ENCODE results near the gene NDOR1.
"Not testable (repeated sequence)": the region's sequence is repeated elsewhere in the genome, so short reads cannot be mapped to it uniquely, and the experiment has no call there.

Gene NDOR1

DNA sequence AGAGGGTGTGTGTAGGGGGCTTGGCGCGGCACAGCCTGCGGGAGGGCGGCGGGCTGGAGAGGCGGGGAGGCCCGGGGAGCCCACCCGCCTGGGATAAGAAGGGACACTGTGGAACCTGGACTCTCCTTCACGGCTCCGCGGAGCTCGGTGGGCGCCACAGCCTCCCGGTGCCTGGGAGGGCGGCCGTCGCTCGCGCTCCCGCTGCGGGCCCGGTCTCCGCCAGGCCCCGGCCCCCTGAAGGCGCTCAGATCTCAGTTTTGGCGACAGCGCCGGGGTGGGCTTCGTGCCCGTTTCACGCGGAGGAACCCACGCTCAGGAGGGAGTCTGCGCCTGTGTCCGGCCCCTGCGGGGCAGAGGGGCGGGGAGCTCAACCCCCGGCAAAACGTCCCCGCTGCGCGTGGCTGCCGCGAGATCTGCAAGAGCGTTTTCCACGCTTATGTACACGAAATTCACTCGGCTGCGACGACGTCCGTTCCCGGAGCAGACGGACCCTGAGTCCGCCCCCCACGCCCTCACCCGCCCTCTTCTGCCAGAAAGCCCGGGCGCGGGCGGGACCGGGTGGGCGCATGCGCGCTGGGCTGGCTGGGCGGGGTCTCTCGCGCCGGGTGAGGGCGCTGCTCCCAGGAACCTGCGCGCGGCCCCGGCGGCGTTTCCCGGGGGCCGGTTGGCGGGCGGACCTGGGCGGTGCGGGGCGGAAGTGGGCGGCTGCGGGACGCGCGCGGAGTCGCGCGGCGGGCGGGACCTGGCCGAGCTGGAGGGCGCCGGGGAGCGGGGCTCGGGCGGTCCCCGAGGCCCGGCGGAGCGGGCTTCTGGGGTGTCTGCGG is 49.3 kb downstream of the NDOR1 start, which contains the start of gene NELFB:
Gene NELFB, plus strand, starts transcription at position 704 of the 824 bp plus-strand sequence.
- in situ Hi-C loops (cut with HindIII; ENCODE audit: low sequenced_read_pairs) = no loop called here

DNA sequence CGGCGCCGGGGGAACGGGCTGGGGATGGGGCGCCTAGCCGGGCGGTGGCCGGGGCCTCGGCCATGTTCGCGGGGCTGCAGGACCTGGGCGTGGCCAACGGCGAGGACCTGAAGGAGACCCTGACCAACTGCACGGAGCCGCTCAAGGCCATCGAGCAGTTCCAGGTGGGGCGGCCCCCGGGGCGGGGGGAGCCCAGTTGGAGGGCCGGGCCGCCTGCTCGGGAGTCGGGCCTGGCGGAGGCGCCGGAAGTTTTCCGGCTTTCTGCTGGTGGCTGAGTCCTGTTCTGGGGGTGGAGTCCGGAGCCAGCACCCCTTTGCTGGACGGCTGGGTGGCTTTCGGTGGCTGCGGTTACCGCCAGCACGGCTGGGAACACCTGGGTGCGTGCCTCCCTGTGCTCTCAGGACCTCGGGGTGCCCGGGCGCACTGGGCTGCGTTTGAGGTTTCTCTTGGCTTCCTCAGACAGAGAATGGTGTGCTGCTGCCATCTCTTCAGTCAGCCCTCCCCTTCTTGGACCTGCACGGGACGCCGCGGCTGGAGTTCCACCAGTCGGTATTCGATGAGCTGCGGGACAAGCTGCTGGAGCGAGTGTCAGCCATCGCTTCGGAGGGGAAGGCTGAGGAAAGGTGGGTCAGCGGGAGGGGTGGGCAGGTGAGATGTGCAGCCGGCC is 50.1 kb downstream of the NDOR1 start:
- in situ Hi-C loops (cut with HindIII; ENCODE audit: low sequenced_read_pairs) = no loop called here

DNA sequence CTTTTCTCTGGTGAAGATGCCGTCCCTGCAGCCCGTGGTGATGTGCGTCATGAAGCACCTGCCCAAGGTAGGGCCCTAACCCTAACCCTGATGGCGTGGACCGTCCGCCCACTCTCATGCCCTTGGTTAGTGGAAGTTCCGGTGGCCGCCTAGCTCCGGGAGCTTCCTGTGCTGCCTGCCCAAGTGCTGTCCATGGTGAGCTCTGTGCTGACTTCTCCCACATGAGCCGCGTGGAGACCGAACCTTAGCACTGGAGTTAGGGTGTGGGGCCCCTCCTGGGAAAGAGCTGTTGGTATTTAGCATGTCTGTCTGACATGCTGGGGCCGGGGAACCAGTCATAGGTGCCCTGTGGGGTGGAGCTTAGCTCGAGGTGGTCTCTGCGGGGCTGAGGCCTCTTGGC is 50.9 kb downstream of the NDOR1 start:
- in situ Hi-C loops (cut with HindIII; ENCODE audit: low sequenced_read_pairs) = no loop called here

DNA sequence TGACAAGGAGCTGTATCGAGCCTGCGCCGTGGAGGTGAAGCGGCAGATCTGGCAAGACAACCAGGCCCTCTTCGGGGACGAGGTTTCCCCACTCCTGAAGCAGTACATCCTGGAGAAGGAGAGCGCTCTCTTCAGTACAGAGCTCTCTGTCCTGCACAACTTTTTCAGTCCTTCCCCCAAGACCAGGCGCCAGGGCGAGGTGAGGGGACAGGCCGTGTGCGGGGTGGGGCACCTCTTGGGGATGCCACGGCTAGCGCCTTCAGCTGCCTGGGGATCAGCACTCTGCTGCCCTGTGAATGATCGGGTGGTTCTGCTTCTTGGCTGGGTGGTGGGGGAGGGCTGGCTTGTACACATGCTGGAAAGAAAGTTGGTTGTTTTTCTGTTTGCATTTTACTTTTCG is 51.4 kb downstream of the NDOR1 start:
- in situ Hi-C loops (cut with HindIII; ENCODE audit: low sequenced_read_pairs) = no loop called here

DNA sequence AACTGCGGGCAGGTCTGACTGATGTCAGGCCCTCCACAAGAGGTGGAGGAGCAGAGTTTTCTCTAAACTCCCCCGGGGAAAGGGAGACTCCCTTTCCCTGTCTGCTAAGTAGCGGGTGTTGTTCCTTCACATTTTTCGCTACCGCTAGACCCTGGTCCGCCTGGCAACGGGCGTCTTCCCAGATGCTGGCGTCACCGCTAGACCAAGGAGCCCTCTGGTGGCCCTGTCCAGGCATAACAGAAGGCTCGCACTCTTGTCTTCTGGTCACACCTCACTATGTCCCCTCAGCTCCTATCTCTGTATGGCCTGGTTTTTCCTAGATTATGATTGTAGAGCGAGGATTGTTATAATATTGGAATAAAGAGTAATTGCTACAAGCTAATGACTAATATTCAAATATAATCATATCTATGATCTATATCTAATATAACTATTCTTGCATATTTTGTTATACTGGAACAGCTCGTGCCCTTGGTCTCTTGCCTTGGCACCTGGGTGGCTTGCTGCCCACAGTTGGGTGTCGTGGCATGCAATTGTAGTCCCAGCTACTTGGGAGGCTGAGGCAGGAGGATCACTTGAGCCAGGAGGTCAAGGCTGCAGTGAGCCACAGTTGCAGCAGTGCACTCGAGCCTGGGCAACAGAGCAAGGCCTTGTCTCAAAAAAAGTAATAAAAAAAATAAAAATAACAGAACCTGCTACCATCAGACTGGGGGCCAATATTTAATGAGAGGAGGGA is 56.8 kb downstream of the NDOR1 start:
- in situ Hi-C loops (cut with HindIII; ENCODE audit: low sequenced_read_pairs) = not testable (repeated sequence)

DNA sequence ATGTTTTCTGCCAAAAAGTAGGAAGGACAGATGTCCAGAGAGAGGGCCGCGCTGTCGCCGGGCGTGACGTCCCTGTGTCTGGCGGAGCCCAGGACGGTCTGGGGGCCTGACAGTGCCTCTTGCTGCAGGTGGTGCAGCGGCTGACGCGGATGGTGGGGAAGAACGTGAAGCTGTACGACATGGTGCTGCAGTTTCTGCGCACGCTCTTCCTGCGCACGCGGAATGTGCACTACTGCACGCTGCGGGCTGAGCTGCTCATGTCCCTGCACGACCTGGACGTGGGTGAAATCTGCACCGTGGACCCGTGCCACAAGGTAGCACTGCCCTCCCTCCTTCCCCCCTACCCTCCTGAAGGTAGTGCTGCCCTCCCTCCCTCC is 57.4 kb downstream of the NDOR1 start:
- in situ Hi-C loops (cut with HindIII; ENCODE audit: low sequenced_read_pairs) = no loop called here

DNA sequence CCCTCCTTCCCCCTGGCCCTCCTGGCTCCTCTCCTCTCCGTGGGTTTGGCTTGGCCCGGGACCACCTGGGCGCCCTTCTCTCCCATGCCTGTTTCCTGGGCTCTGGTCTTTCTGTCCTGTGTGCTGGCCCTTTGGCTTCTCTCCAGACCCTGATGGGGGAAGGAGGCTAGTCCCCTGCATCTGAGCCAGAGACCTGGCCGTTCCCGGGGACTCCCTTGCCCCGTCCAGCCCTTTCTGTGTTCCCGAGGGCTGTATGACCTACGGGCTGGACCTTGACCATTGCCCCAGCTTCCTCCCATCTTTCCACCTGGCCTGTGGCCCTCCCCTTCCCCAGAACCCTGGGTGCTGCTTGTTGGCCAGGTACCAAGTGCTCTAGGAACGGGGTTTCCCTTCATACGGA is 58.0 kb downstream of the NDOR1 start:
- in situ Hi-C loops (cut with HindIII; ENCODE audit: low sequenced_read_pairs) = no loop called here

DNA sequence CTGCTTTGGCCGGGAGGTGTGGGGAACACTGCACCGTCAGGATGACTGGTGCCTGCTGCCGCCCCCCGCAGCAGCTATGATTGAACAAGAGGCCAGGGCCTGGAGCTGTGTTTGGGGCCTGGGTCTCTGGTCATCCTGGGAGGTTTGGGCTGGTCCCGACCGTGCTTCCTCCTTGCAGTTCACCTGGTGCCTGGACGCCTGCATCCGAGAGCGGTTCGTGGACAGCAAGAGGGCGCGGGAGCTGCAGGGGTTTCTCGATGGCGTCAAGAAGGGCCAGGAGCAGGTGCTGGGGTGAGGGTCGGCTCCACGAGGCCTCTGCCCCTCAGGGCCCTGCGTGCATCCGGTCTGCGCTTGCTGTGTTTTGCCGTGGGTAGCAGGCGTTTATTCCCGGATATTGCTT is 58.6 kb downstream of the NDOR1 start:
- in situ Hi-C loops (cut with HindIII; ENCODE audit: low sequenced_read_pairs) = no loop called here

- in situ Hi-C loops (cut with HindIII; ENCODE audit: low sequenced_read_pairs) = no loop called here
Observed at GRCh38 chr9:137265496-137266161, 60.1 kb downstream of the NDOR1 start.

DNA sequence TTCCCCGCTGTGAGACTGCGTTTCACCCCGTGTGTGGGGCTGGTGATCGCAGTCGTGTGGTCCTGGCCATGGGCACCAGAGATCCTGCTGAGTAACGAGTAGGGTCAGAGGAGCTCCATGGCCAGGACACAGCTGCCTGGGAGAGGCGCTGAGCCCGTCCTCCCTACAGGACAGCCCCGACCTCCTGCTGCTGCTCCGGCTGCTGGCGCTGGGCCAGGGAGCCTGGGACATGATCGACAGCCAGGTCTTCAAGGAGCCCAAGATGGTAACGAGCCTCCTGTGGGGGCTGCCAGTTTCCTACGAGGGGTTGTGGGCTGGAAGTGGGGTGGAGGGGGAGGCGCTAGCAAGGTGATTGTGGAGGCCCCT is 60.6 kb downstream of the NDOR1 start:
- in situ Hi-C loops (cut with HindIII; ENCODE audit: low sequenced_read_pairs) = no loop called here

Data from DLD1 (cell line).